H9 (cell line): Measurements from ENCODE around the gene UNC80. TPM values are rescaled to one million over a fixed set of nuclear protein-coding genes. Genes with fewer than 3 reads are reported as not detected.

Experiments used
- DNase-seq: peaks from one replicate; pipeline ENCODE4 v3.0.0-alpha.2; 2017
- H2AFZ ChIP-seq: one replicate; pipeline ENCODE4 v1.6.1; 2013; ENCODE audit warnings: mild to moderate bottlenecking, low read length, control low read depth, moderate library complexity
- H2AK5ac ChIP-seq: 2 replicates; pipeline ENCODE4 v1.6.1; 2013; ENCODE audit warnings: low read length, control low read depth, mixed read lengths; ENCODE audit not compliant: insufficient read length
- H2BK120ac ChIP-seq: one replicate; pipeline ENCODE4 v1.6.1; 2013; ENCODE audit warnings: low read depth, mild to moderate bottlenecking, low read length, control low read depth, inconsistent platforms; ENCODE audit not compliant: poor library complexity, severe bottlenecking
- H2BK12ac ChIP-seq: 2 replicates; pipeline ENCODE4 v1.6.1; 2013; ENCODE audit warnings: low read length, control low read depth, mixed read lengths, low read depth; ENCODE audit not compliant: insufficient read length
- H2BK15ac ChIP-seq: 2 replicates; pipeline ENCODE4 v1.6.1; 2013; ENCODE audit warnings: low read depth, low read length, control low read depth
- H2BK20ac ChIP-seq: one replicate; pipeline ENCODE4 v1.6.1; 2013; ENCODE audit warnings: low read depth, mild to moderate bottlenecking, low read length, control low read depth, inconsistent platforms; ENCODE audit not compliant: poor library complexity, severe bottlenecking
- H2BK5ac ChIP-seq: 2 replicates; pipeline ENCODE4 v1.6.1; 2013; ENCODE audit warnings: low read length, control low read depth, mixed read lengths; ENCODE audit not compliant: insufficient read length
- H3K14ac ChIP-seq: 2 replicates; pipeline ENCODE4 v1.6.1; 2013; ENCODE audit warnings: low read length, control low read depth; ENCODE audit not compliant: insufficient read depth
- H3K18ac ChIP-seq: 2 replicates; pipeline ENCODE4 v1.6.1; 2013; ENCODE audit warnings: low read depth, mild to moderate bottlenecking, mixed read lengths, low read length, control low read depth; ENCODE audit not compliant: insufficient read length
- H3K23ac ChIP-seq: 2 replicates; pipeline ENCODE4 v1.6.1; 2013; ENCODE audit warnings: low read length, control low read depth, mixed read lengths, low read depth; ENCODE audit not compliant: insufficient read length
- H3K23me2 ChIP-seq: 2 replicates; pipeline ENCODE4 v1.6.1; 2013; ENCODE audit warnings: low read depth, mild to moderate bottlenecking, mixed read lengths, low read length, control low read depth; ENCODE audit not compliant: insufficient read length, poor library complexity, severe bottlenecking
- H3K27ac ChIP-seq: 2 replicates; pipeline ENCODE4 v1.5.1; 2013; ENCODE audit warnings: low read length, control low read depth, mixed read lengths, low read depth; ENCODE audit not compliant: insufficient read length
- H3K27me3 ChIP-seq: 2 replicates; pipeline ENCODE4 v1.6.1; 2013; ENCODE audit warnings: low read length, control low read depth, inconsistent platforms; ENCODE audit not compliant: insufficient read depth
- H3K4ac ChIP-seq: 2 replicates; pipeline ENCODE4 v1.6.1; 2013; ENCODE audit warnings: low read depth, mild to moderate bottlenecking, control low read depth, inconsistent platforms, low read length, moderate library complexity
- H3K4me1 ChIP-seq: 2 replicates; pipeline ENCODE4 v1.6.1; 2013; ENCODE audit warnings: low read length, control low read depth, inconsistent platforms; ENCODE audit not compliant: insufficient read depth
- H3K4me2 ChIP-seq: 2 replicates; pipeline ENCODE4 v1.6.1; 2013; ENCODE audit warnings: low read length, control low read depth, mixed read lengths; ENCODE audit not compliant: insufficient read length, insufficient read depth
- H3K56ac ChIP-seq: 2 replicates; pipeline ENCODE4 v1.6.1; 2013; ENCODE audit warnings: low read depth, mild to moderate bottlenecking, mixed read lengths, low read length, control low read depth; ENCODE audit not compliant: insufficient read length
- H3K79me1 ChIP-seq: 2 replicates; pipeline ENCODE4 v1.6.1; 2013; ENCODE audit warnings: low read depth, mild to moderate bottlenecking, moderate library complexity, low read length, control low read depth, inconsistent platforms; ENCODE audit not compliant: insufficient read depth, poor library complexity, severe bottlenecking
- H3K79me2 ChIP-seq: 2 replicates; pipeline ENCODE4 v1.6.1; 2013; ENCODE audit warnings: low read length, control low read depth, inconsistent platforms; ENCODE audit not compliant: insufficient read depth
- H3K9ac ChIP-seq: 2 replicates; pipeline ENCODE4 v1.6.1; 2013; ENCODE audit warnings: low read length, control low read depth, mixed read lengths; ENCODE audit not compliant: insufficient read length; ENCODE audit errors: extremely low read depth
- H3K9me3 ChIP-seq: one replicate; pipeline ENCODE4 v1.6.1; 2013; ENCODE audit warnings: low read depth, low read length, inconsistent platforms; ENCODE audit not compliant: control insufficient read depth
- H3T11ph ChIP-seq: one replicate; pipeline ENCODE4 v1.6.1; 2013; ENCODE audit warnings: mild to moderate bottlenecking, low read length, control low read depth, inconsistent platforms
- H4K20me1 ChIP-seq: one replicate; pipeline ENCODE4 v1.6.1; 2013; ENCODE audit not compliant: control insufficient read depth, insufficient read length, insufficient read depth
- H4K5ac ChIP-seq: 2 replicates; pipeline ENCODE4 v1.6.1; 2013; ENCODE audit warnings: low read depth, mild to moderate bottlenecking, mixed read lengths, low read length, control low read depth; ENCODE audit not compliant: insufficient read length
- H4K8ac ChIP-seq: replicated peaks from 2 replicates; pipeline ENCODE4 v1.6.1; 2013; ENCODE audit warnings: low read length, control low read depth, mixed read lengths, low read depth; ENCODE audit not compliant: insufficient read length
- H4K91ac ChIP-seq: 2 replicates; pipeline ENCODE4 v1.6.1; 2013; ENCODE audit warnings: low read depth, mild to moderate bottlenecking, moderate library complexity, mixed read lengths, low read length, control low read depth; ENCODE audit not compliant: insufficient read length
- H3K27ac Mint-ChIP-seq, 3 experiments: 2 replicates in 2 of 3; 3 replicates in 1 of 3; pipeline ENCODE4 v1.8.0; 2020 to 2021; ENCODE audit warnings: mixed read lengths in 3 of 3, mild to moderate bottlenecking in 1 of 3, moderate library complexity in 1 of 3
- H3K27me3 Mint-ChIP-seq: 2 replicates; pipeline ENCODE4 v1.8.0; 2021; ENCODE audit warnings: low read depth, mild to moderate bottlenecking, moderate library complexity, mixed read lengths
- H3K36me3 Mint-ChIP-seq, 3 experiments: 2 replicates in 2 of 3; 3 replicates in 1 of 3; pipeline ENCODE4 v1.8.0; 2020 to 2021; ENCODE audit warnings: low read depth in 3 of 3, mixed read lengths in 3 of 3; ENCODE audit not compliant: insufficient read depth in 1 of 3
- H3K4me1 Mint-ChIP-seq, 2 experiments: 2 replicates each; pipeline ENCODE4 v1.8.0; 2020; ENCODE audit warnings: mixed read lengths in 2 of 2
- H3K4me3 Mint-ChIP-seq, 2 experiments: 2 replicates in 1 of 2; 3 replicates in 1 of 2; pipeline ENCODE4 v1.8.0; 2020 to 2021; ENCODE audit warnings: mild to moderate bottlenecking in 2 of 2, mixed read lengths in 2 of 2, moderate library complexity in 1 of 2
- H3K9me3 Mint-ChIP-seq, 2 experiments: 2 replicates in 1 of 2; 3 replicates in 1 of 2; pipeline ENCODE4 v1.8.0; 2020; ENCODE audit warnings: mild to moderate bottlenecking in 2 of 2, mixed read lengths in 2 of 2, moderate library complexity in 1 of 2
- WGBS: extraction: QIAGEN DNeasy Blood & Tissue Kit; methylation state at CpG from one replicate; pipeline ENCODE4 v1.1.7; 2013; ENCODE audit warnings: missing lambda C conversion rate, low lambda C conversion rate, mixed read lengths; ENCODE audit not compliant: insufficient read length; ENCODE audit errors: extremely low coverage; 5-methylcytosine and 5-hydroxymethylcytosine counted together
- total RNA-seq: library from RNA; stranded (reverse); gene quantifications from 2 replicates; pipeline ENCODE4 v1.2.1, GENCODE V29; 2021
- TF ChIP-seq, protein P1 (sequence below): fragments of 200-600 bp; sonication (generic); conservative IDR thresholded peaks from 3 replicates; pipeline ENCODE4 v1.8.0; 2021; ENCODE audit warnings: antibody characterized with exemption, mild to moderate bottlenecking

Gene UNC80
- total RNA-seq, 1 experiment from 2014 or later: 0.52 TPM

DNA sequence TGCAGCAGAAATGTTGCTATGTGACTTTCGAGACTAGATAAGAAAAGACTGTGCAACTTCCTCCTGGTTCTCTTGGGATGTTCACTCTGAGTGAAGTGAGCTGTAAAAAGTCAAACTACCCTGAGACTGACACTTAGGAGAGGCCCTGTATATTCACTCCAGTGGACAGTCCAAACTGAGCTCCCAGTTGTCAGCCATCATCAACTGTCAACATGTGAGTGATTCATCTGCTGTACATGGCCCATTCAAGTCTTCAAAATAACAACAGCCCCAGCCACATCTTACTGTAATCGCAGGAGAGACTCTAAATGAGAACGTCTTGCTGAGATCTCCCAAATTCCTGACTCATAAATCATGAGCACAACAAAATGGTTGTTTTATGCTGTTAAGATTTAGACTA, 8.5 kb upstream of the UNC80 start:
- peaks cover 98% of the 10 kb centered on the region for H3K27me3 Mint-ChIP-seq
- TF ChIP-seq, protein P1, sequence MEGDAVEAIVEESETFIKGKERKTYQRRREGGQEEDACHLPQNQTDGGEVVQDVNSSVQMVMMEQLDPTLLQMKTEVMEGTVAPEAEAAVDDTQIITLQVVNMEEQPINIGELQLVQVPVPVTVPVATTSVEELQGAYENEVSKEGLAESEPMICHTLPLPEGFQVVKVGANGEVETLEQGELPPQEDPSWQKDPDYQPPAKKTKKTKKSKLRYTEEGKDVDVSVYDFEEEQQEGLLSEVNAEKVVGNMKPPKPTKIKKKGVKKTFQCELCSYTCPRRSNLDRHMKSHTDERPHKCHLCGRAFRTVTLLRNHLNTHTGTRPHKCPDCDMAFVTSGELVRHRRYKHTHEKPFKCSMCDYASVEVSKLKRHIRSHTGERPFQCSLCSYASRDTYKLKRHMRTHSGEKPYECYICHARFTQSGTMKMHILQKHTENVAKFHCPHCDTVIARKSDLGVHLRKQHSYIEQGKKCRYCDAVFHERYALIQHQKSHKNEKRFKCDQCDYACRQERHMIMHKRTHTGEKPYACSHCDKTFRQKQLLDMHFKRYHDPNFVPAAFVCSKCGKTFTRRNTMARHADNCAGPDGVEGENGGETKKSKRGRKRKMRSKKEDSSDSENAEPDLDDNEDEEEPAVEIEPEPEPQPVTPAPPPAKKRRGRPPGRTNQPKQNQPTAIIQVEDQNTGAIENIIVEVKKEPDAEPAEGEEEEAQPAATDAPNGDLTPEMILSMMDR: no peak

More for the DNA sequence above, 8.5 kb upstream of the UNC80 start:
- Histone ChIP-seq H3K14ac (no peak overlapping the region), H4K5ac (no peak overlapping the region), H3K4me2 (no peak overlapping the region), H3K18ac (no peak overlapping the region), H3K9ac (no peak overlapping the region), H3K56ac (no peak overlapping the region), H3K79me2 (no peaks in the 10 kb centered on the region), H2AFZ (no peak overlapping the region), H3K23me2 (no peaks in the 10 kb centered on the region), H3K27ac (no peak overlapping the region), H2BK15ac (no peak overlapping the region), H3K4me1 (no peaks in the 10 kb centered on the region), H4K8ac (no peak overlapping the region), H3K9me3 (no peaks in the 10 kb centered on the region), H3K4ac (no peak overlapping the region), H3T11ph (no peak overlapping the region), H2BK120ac (no peak overlapping the region), H2BK20ac (no peak overlapping the region), H2AK5ac (no peak overlapping the region), H4K20me1 (no peaks in the 10 kb centered on the region), H4K91ac (no peak overlapping the region), H3K27me3 (peaks cover 44% of the 10 kb centered on the region), H3K79me1 (no peaks in the 10 kb centered on the region), H2BK5ac (no peak overlapping the region), H3K23ac (no peak overlapping the region), H2BK12ac (no peak overlapping the region)
- H3K27ac Mint-ChIP-seq: no peak overlapping the region
- H3K4me1 Mint-ChIP-seq: no peaks in the 10 kb centered on the region
- no peak overlapping the region for H3K4me3 Mint-ChIP-seq
- peaks cover 0 to 11% of the 10 kb centered on the region in 2 experiments; a peak in 3 of 5 replicates for H3K9me3 Mint-ChIP-seq
- DNase-seq: no peak
- H3K36me3 Mint-ChIP-seq: no peaks in the 10 kb centered on the region
- no CpG with 5 or more reads among the region's 3 CpGs for WGBS
